Liver (tissue), 9 donors: ENCODE measurements around the gene NPR2. TPM values are rescaled to one million over a fixed set of nuclear protein-coding genes. Genes with fewer than 3 reads are reported as not detected.

ENCODE experiments used
- DNase-seq: peaks from one replicate; pipeline ENCODE4 v3.0.0-alpha.2; 2017; ENCODE audit warnings: low spot score
- H3K27ac ChIP-seq, 2 donors: one replicate each; pipeline ENCODE4 v1.7.0; 2013; ENCODE audit warnings: inconsistent platforms in 2 of 2, low read length in 2 of 2, control low read depth in 1 of 2, low read depth in 1 of 2, mild to moderate bottlenecking in 1 of 2
- H3K27me3 ChIP-seq, 4 donors: one replicate each; pipeline versions ENCODE4 v1.6.1 to v1.7.0; 2013; ENCODE audit warnings: low read length in 3 of 4, inconsistent platforms in 1 of 4, mild to moderate bottlenecking in 1 of 4, moderate library complexity in 1 of 4; ENCODE audit not compliant: control insufficient read depth in 4 of 4, insufficient read depth in 4 of 4
- H3K36me3 ChIP-seq, 4 donors: one replicate each; pipeline versions ENCODE4 v1.6.1 to v1.7.0; 2013; ENCODE audit warnings: low read length in 3 of 4, mild to moderate bottlenecking in 3 of 4, low read depth in 1 of 4, moderate library complexity in 1 of 4; ENCODE audit not compliant: control insufficient read depth in 4 of 4, insufficient read depth in 3 of 4
- H3K4me1 ChIP-seq, 4 donors: one replicate each; pipeline versions ENCODE4 v1.6.1 to v1.7.0; 2013; ENCODE audit warnings: low read length in 3 of 4, mild to moderate bottlenecking in 3 of 4, moderate library complexity in 1 of 4; ENCODE audit not compliant: control insufficient read depth in 4 of 4, insufficient read depth in 4 of 4
- H3K4me3 ChIP-seq, 3 donors: one replicate each; pipeline versions ENCODE4 v1.6.1 to v1.7.0; 2013; ENCODE audit warnings: low read length in 3 of 3, control low read depth in 1 of 3, low read depth in 1 of 3, mild to moderate bottlenecking in 1 of 3
- H3K9ac ChIP-seq, 2 donors: one replicate each; pipeline ENCODE4 v1.7.0; 2013; ENCODE audit warnings: low read length in 2 of 2, mild to moderate bottlenecking in 2 of 2, moderate library complexity in 2 of 2, control low read depth in 1 of 2, low read depth in 1 of 2
- H3K9me3 ChIP-seq, 4 donors: one replicate each; pipeline versions ENCODE4 v1.6.1 to v1.7.0; 2013; ENCODE audit warnings: low read length in 3 of 4; ENCODE audit not compliant: control insufficient read depth in 4 of 4
- CTCF ChIP-seq: fragments of 150-350 bp; IDR thresholded peaks from 2 replicates; pipeline ENCODE4 v1.5.1; 2017; ENCODE audit warnings: improper control_type of control experiment, low read depth, low read length; ENCODE audit not compliant: missing input control
- EGR1 ChIP-seq, 2 donors: IDR thresholded peaks; 2 replicates each; pipeline ENCODE4 v1.6.1; 2016 to 2018; ENCODE audit warnings: antibody characterized with exemption in 2 of 2, low read depth in 2 of 2
- FOXA1 ChIP-seq: IDR thresholded peaks from 2 replicates; pipeline ENCODE4 v1.6.1; 2016; ENCODE audit warnings: antibody characterized with exemption
- FOXA2 ChIP-seq: IDR thresholded peaks from 2 replicates; pipeline ENCODE4 v1.6.1; 2016; ENCODE audit warnings: antibody characterized with exemption
- GABPA ChIP-seq, 2 donors: IDR thresholded peaks in 1 of 2; conservative IDR thresholded peaks in 1 of 2; 2 replicates each; pipeline ENCODE4 v1.6.1; 2016; ENCODE audit warnings: antibody characterized with exemption in 2 of 2, mild to moderate bottlenecking in 1 of 2, moderate library complexity in 1 of 2
- HNF4A ChIP-seq, 2 donors: conservative IDR thresholded peaks; 2 replicates each; pipeline ENCODE4 v1.6.1; 2016; ENCODE audit warnings: antibody characterized with exemption in 2 of 2, mild to moderate bottlenecking in 2 of 2
- JUND ChIP-seq, 2 donors: IDR thresholded peaks; 2 replicates each; pipeline ENCODE4 v1.6.1; 2016; ENCODE audit warnings: antibody characterized with exemption in 2 of 2
- NR2F2 ChIP-seq: IDR thresholded peaks from 2 replicates; pipeline ENCODE4 v1.6.1; 2016; ENCODE audit warnings: antibody characterized with exemption
- RAD21 ChIP-seq, 2 donors: IDR thresholded peaks; 2 replicates each; pipeline ENCODE4 v1.6.1; 2016; ENCODE audit warnings: antibody characterized with exemption in 2 of 2, mild to moderate bottlenecking in 2 of 2
- RXRA ChIP-seq, 2 donors: IDR thresholded peaks; 2 replicates each; pipeline ENCODE4 v1.6.1; 2017 to 2018; ENCODE audit warnings: antibody characterized with exemption in 2 of 2, mild to moderate bottlenecking in 1 of 2
- SP1 ChIP-seq: IDR thresholded peaks from 2 replicates; pipeline ENCODE4 v1.6.1; 2018; ENCODE audit warnings: antibody characterized with exemption, mild to moderate bottlenecking
- TAF1 ChIP-seq: conservative IDR thresholded peaks from 2 replicates; pipeline ENCODE4 v1.6.1; 2016; ENCODE audit warnings: antibody characterized with exemption, mild to moderate bottlenecking
- WGBS: extraction: QIAGEN DNeasy Blood & Tissue Kit; methylation state at CpG from one replicate; pipeline ENCODE4 v1.1.7; 2013; 5-methylcytosine and 5-hydroxymethylcytosine counted together
- polyA plus RNA-seq, 2 donors: library from polyadenylated mRNA; stranded (reverse) in 1 of 2; unstranded in 1 of 2; fragments of 200-250 nt in 1 of 2; fragments of >200 nt in 1 of 2; fragmentation: Nextera tagmentation in 1 of 2; extraction: Ambion mirVana in 1 of 2; gene quantifications; one replicate each; pipeline versions ENCODE4 v1.2.1 to v1.2.3, GENCODE V29; 2013 to 2015
- total RNA-seq, 2 donors: library from RNA; depleted of rRNA; stranded (reverse); fragments of >200 nt; gene quantifications; one replicate each; pipeline ENCODE4 v1.2.3, GENCODE V29; 2014
- TF ChIP-seq, protein P1 (sequence below): IDR thresholded peaks from 2 replicates; pipeline ENCODE4 v1.6.1; 2016; ENCODE audit warnings: antibody characterized with exemption
- TF ChIP-seq, protein P2 (sequence below): IDR thresholded peaks from 2 replicates; pipeline ENCODE4 v1.6.1; 2016; ENCODE audit warnings: antibody characterized with exemption
- TF ChIP-seq, protein P3 (sequence below): IDR thresholded peaks from 2 replicates; pipeline ENCODE4 v1.6.1; 2016; ENCODE audit warnings: antibody characterized with exemption
- donor health status: healthy.
- donor health status: healthy.
- donor health status: healthy.
- donor health status: healthy.
- donor health status: healthy.

NPR2 gene
- total and polyA plus RNA-seq, 4 donors, result 8.6 to 17.1 (median 11.2) TPM

DNA sequence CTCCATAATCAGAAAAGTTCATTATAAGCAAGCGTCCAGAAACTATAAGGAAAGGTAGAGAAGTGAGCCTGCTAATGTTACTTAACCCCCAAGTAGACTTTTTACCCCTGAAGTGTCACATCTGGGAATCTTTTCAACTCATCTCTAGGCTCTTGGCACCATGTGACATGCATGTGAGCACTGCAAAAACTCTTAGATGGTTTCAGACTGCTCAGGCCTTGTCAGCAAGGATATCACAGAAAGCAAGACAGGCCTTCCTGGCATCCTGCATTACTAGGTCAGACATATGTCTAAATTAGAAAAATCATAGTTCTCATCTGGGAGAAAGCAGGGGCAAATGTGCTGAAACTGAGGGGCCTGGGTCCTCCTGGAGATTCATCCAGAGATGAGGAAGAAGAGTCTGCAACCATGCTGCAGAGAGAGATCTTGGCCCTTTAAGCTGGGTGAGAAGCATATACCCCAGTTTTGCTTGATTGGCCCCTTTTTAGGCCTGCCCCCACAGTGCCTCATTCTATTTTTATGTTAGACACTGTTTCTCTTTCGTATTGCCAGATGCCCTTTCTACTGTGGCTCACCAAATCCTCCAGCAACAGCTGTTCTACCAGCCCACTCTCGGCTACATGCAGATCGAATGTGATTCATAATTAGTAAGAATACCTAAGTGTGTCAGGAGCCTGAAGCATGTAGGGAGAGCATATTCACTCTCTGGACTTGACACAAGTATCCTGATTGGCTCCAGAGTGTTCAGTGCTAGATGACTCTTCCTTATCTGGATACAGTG, 56.6 kb downstream of the NPR2 start:
- Histone ChIP-seq H3K27ac (no peak overlapping the region), H3K27me3 (no peaks in the 10 kb centered on the region), H3K36me3 (peaks cover 0 to 5% (median 0%) of the 10 kb centered on the region in 4 donors), H3K9me3 (no peaks in the 10 kb centered on the region), H3K9ac (no peak overlapping the region), H3K4me3 (no peak overlapping the region), H3K4me1 (peaks cover 0 to 5% (median 1%) of the 10 kb centered on the region in 4 donors)
- 86% methylated on average over 4 of the region's 4 CpGs for WGBS
- TF ChIP-seq JUND (IDR thresholded peaks at IDR 0.05) (no peak), FOXA2 (no peak), HNF4A (conservative IDR thresholded peaks at IDR 0.05) (no peak), RXRA (IDR thresholded peaks at IDR 0.05) (no peak), GABPA (IDR thresholded peaks at IDR 0.05 in 1 of 2, conservative IDR thresholded peaks at IDR 0.05 in 1 of 2) (no peak), FOXA1 (no peak), NR2F2 (no peak), TAF1 (no peak), SP1 (no peak), EGR1 (IDR thresholded peaks at IDR 0.05; ENCODE audit: low read depth in 2 of 2) (no peak), CTCF (no peak), RAD21 (IDR thresholded peaks at IDR 0.05) (no peak)
- TF ChIP-seq, protein P1, sequence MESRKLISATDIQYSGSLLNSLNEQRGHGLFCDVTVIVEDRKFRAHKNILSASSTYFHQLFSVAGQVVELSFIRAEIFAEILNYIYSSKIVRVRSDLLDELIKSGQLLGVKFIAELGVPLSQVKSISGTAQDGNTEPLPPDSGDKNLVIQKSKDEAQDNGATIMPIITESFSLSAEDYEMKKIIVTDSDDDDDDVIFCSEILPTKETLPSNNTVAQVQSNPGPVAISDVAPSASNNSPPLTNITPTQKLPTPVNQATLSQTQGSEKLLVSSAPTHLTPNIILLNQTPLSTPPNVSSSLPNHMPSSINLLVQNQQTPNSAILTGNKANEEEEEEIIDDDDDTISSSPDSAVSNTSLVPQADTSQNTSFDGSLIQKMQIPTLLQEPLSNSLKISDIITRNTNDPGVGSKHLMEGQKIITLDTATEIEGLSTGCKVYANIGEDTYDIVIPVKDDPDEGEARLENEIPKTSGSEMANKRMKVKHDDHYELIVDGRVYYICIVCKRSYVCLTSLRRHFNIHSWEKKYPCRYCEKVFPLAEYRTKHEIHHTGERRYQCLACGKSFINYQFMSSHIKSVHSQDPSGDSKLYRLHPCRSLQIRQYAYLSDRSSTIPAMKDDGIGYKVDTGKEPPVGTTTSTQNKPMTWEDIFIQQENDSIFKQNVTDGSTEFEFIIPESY, result no peak
- TF ChIP-seq, protein P2, sequence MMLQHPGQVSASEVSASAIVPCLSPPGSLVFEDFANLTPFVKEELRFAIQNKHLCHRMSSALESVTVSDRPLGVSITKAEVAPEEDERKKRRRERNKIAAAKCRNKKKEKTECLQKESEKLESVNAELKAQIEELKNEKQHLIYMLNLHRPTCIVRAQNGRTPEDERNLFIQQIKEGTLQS, result no peak
- DNase-seq, result no peak

GRCh38 chr9:35852267-35852815, 61.0 kb downstream of the NPR2 start:
- Histone ChIP-seq H3K9me3 (no peaks in the 10 kb centered on the region), H3K4me3 (no peak overlapping the region), H3K9ac (no peak overlapping the region), H3K36me3 (no peaks in the 10 kb centered on the region), H3K27ac (no peak overlapping the region), H3K27me3 (no peaks in the 10 kb centered on the region), H3K4me1 (no peaks in the 10 kb centered on the region)
- TF ChIP-seq EGR1 (IDR thresholded peaks at IDR 0.05; ENCODE audit: low read depth in 2 of 2), result no peak
- no peak for TF ChIP-seq RXRA (IDR thresholded peaks at IDR 0.05)
- TF ChIP-seq, protein P3, sequence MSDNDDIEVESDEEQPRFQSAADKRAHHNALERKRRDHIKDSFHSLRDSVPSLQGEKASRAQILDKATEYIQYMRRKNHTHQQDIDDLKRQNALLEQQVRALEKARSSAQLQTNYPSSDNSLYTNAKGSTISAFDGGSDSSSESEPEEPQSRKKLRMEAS, result no peak
- TF ChIP-seq GABPA (IDR thresholded peaks at IDR 0.05 in 1 of 2, conservative IDR thresholded peaks at IDR 0.05 in 1 of 2), result no peak
- TF ChIP-seq JUND (IDR thresholded peaks at IDR 0.05), result no peak
- TF ChIP-seq, protein P1, result no peak
- TF ChIP-seq TAF1, result no peak
- TF ChIP-seq HNF4A (conservative IDR thresholded peaks at IDR 0.05), result no peak
- TF ChIP-seq, protein P2, result no peak
- no peak for TF ChIP-seq SP1
- DNase-seq, result no peak
- 96% methylated on average over 2 of the region's 2 CpGs for WGBS
